HG03095 (cell line): ENCODE data around the gene GRAMD1A.
"Not testable (repeated sequence)": the region's sequence is repeated elsewhere in the genome, so short reads cannot be mapped to it uniquely, and the experiment has no call there.

Experiments
- ATAC-seq: cut with Tn5 transposase; IDR thresholded peaks from one replicate; pipeline ENCODE4 v1.9.1; 2021; ENCODE audit warnings: moderate library complexity; ENCODE audit not compliant: unreplicated experiment

The GRAMD1A gene

GRCh38 chr19:35034005-35034502 lies 33.9 kb downstream of the GRAMD1A start:
- no peak for ATAC-seq

- no peak for ATAC-seq
Measured at GRCh38 chr19:35034588-35035382, 34.7 kb downstream of the GRAMD1A start.

- ATAC-seq, result no peak
Measured at GRCh38 chr19:35037716-35038622, 37.8 kb downstream of the GRAMD1A start.

DNA sequence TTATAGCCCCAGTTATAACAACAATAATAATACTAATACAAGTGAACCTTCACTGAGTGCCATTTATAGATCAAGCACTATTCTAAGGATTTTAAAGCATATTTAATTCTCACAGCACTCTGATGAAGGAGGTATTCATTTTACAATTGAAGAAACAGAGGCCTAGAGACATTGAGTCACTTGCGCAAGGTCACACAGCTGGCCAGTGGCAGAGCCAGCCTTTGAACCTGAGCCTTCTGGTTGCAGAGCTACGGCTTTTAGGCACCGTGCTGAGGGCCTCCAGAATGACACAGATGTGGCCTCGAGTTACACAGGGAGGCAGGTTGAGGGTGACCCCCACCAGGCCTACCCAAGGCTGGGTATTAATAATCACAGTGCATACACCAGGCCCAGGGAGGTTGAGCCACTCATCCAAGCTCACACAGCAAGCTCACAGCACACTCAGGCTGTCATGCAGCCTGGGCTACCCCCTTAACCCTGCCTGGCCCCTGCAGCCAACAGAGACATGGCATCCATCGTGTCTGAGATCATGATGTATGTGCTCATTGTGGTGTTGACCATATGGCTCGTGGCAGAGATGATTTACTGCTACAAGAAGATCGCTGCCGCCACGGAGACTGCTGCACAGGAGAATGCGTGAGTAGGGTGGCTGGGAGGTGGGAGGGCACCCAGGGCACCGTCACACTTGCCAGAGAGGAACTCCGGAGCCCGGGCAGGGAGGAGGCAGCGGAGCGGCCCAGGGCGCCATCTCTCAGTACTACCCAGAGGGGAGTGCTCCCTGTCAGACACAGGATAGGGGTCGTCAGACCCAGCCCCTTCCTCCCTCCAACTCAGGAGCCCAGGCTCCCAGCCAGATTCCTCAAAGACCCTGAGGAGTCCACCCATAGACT lies 38.7 kb downstream of the GRAMD1A start:
- no peak for ATAC-seq

GRCh38 chr19:35039881-35040825 lies 40.0 kb downstream of the GRAMD1A start:
- no peak for ATAC-seq

DNA sequence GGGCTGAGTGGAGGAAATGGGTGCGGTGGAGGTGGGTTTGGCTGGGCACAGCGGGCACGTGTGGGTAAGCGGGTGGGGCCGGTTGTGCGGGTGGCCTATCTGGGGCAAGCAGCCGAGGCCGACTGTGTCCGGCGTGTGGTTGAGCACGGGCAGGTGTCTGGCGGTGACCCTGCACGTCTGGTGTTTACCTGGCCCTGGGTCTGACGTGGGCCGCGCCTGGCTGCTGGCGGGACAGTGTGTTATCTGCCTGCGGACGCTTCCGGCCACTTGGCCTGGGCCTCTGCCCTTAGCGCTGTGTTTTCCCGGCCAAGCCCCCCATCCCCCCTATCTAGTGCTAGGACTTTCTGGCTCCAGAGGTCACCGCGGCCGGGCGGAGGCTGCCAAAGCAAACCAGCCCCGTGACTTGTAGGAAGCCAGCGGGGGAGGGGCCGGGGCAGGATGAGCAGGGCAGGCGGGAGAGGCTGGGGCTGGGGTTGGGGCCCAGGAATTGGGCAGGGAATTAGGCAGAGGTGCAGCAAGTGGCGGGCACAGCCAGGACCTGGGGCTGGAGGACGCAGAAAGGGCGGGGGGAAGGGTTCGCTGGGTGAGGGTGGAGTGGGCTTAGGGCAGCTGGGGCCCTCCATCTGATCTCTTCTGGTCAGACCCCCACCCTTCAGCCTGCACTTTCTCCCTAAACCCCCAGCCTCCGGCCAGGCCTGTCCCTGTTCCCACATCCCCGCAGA lies 40.9 kb downstream of the GRAMD1A start:
- ATAC-seq, result no peak

DNA sequence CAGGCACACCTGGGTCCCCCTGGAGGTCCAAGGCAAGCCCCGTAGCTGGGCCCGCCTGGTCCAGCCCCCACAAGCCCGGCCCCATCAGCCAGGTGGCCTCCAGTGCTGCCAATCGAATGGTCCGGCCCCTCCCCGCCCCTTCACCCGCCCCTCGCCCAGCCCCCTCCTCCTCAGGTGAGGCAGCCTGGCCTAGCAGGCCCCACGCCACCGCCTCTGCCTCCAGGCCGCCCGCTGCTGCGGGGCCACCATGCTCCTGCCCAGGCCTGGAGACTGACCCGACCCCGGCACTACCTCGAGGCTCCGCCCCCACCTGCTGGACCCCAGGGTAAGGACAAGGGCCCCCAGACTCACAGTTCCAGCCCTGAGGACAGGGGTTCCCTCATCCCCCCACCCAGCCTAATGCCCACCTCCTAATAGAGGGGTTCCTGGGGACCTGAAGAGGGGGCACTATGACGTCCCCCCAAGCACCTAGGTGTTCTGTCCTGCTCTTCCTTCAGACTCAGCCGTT lies 41.5 kb downstream of the GRAMD1A start, which contains the start of gene HPN:
TSS of gene HPN (plus strand) at position 174 of the 508 bp plus-strand sequence. CDS start 786 bp downstream, outside the sequence.
- ATAC-seq, result no peak

DNA sequence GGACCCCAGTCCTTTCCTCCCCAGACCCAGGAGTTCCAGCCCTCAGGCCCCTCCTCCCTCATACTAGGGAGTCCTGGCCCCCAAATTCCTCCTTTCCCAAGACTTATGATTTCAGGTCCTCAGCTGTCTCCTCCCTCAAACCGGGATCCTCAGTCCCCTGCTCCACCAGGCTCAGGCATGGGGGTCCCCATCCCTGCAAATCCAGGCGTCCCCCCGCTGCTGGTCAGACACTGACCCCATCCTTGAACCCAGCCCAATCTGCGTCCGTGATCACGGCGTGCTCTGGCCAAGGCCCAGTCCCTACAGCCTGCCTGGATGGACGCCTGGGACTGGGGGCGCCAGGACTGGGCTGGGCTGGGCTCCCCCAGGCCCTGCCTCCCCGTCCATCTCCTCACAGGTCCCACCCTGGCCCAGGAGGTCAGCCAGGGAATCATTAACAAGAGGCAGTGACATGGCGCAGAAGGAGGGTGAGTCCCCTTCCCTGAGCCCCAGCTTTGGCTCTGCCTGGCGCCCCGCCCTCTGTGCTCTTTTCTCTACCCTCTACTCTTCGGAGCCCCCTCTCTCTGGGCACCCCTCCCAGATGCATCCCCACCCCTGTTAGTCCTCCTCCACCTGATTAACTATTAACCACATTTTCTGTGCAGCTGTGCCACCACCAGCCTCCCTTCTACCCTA lies 42.1 kb downstream of the GRAMD1A start:
- no peak for ATAC-seq

- ATAC-seq, result no peak
Measured at GRCh38 chr19:35042954-35043604, 43.0 kb downstream of the GRAMD1A start.

DNA sequence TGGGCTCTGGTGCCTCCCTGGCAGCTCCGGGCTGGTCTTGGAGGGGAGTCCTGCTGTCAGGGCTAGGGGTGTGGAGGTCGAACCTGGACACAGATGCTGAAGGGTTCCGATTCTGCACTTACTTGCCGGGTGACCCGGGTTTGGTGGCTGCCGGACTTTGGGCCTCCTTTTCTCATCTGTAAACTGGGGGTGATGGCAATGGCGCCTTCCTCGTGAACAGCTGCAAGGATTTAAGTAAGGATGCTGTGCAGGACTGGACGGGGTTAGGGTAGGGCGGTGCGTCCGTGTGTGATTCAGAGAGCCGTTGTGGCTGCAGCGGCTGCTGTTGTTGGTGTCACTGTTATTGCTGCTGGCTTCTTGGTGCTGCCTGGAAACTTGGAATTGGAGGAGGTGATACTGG lies 43.8 kb downstream of the GRAMD1A start:
- ATAC-seq, result no peak

DNA sequence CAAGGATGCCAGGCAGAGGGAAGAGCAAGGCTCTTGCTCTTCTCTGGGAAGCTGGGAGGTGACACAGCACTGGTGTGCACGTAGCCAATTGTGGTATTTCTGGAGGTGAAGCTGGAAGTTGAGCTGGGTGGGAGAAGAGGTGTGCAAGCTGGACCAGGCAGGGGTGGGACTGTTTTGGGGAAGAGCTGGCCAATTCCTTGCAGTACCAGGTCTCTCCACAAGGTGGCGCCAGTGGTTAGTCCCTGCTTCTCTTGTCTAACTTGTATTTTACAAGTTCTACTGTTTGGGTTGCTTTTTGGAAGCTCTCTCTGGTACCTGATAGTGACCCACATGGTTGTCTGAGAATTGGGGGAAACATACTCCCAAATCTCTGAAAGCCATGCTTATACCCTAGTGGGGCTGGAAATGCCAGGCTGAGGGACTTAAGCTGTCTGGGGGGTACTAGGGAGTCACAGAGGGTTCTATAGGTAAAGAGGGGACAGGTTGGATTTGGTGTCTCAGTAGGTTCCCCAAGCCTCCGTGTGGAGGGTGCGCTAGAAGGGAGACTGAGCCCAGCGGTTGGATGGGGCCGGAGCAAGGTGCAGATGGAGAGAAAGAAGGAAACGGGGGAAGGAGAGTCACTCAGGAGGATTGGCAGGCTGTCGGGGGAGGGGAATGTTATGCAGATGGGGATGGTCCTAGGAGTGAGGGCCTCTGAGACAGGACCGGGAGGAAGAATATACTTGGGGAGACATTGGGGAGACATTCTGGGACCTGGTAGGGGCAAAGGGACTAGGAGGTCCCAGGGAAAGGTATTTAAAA lies 44.4 kb downstream of the GRAMD1A start:
- ATAC-seq, result no peak

DNA sequence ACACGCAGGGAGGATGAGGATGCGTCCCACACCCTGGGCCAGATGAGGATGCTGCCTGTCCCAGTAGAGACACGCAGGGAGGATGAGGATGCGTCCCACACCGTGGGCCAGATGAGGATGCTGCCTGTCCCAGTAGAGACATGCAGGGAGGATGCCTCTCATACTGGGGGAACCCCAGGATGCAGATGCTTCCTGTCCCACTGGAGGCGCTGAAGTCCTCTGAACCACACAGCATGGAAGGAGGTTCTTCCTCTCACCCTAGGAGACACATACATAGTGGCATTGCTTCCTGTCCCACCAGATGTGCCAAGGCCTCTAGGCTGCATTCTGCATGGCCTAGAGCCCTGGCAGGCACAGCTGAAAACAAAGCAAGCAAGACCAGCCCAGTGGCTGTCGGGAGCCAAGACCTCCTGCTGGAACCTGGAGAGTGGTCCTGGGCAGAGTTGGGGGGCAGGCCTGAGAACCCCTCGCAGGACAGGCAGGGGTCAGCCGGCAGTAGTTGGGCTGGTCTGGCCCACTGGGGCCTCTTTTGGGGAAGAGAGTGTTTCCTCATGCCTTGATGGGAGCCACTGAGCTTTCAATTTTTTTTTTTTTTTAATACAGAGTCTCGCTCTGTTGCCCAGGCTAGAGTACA lies 45.7 kb downstream of the GRAMD1A start:
- no peak for ATAC-seq

DNA sequence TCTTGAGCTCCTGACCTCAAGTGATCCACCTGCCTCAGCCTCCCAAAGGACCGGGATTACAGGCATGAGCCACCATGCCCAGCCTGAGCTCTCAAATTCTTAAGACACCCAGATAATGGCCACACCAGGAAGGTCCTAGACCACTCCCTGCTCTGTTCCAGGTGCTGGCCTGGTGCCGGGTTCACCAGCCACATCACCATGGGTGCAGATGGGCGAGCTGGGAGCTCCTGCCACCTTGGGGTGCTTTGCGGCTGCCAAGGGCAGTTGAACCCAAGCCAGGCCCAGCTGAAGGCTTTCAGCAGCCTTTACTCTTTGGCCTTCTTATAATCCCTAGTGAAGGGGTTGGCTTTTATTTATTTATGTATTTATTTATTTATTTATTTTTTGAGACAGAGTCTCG lies 46.3 kb downstream of the GRAMD1A start:
- ATAC-seq, result no peak

DNA sequence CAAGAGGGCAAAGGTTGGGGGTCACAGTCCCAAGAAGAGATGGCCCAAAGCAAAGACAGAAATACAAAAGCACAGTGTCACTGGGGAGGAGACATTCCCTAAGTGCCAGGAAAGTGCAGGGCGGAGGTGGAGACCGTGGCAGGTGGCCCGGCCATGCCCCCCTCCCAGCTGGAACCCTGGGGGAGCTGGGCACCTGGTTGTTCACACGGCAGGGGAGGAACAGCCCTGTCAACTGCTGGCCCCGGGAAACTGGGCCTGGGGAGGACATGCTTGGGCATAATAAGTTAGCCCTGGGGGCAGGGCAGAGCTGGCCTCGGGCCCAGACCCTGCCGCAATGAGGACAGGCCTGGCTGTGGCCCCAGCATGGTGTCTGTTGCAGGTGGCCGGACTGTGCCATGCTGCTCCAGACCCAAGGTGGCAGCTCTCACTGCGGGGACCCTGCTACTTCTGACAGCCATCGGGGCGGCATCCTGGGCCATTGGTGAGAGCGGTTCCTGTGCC lies 48.8 kb downstream of the GRAMD1A start:
- ATAC-seq, result no peak

DNA sequence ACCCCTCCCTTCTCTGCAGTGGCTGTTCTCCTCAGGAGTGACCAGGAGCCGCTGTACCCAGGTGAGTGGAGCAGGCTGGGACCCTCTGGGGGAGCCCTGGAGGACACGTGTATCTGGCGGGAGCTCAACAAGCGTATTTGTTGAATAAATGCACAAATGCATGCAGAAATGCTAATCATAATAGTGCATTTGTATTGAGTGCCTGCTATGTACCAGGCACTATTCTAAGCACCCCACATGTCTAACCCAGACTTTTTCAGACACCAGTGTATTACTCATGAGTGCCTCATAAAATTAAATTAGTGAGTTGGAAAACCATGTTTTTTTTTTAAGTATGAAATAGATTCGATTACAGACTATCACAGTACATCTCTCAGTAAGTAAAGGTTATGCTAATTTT lies 49.3 kb downstream of the GRAMD1A start:
- ATAC-seq, result no peak

DNA sequence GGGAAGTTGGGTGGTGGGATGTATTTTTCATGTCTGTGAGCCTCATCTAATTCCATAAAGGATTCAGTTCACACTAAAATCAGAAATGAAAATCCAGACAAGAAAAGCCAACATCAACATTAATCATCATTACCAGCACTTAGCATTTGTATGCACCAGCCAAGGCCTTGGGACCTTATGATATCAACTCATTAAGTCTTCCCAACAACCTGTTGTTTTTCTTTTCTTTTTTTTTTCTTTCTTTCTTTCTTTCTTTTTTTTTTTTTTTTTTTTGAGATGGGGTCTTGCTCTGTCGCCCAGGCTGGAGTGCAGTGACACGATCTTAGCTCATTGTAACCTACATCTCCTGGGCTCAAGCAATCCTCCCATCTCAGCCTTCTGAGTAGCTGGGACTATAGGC lies 50.5 kb downstream of the GRAMD1A start:
- not testable (repeated sequence) for ATAC-seq
